ENCODE measurements around the gene ROR1.

ROR1 gene

GRCh38 chr1:63773815-63774616, at the start of gene ROR1:
Gene ROR1, plus strand, starts transcription at chr1:63774017.
- ATAC-seq (ENCODE audit: insufficient read depth, low read depth) = no peak
- H3K9me3 ChIP-seq (ENCODE audit: insufficient read depth, low read length, severe bottlenecking) = no peaks in the 10 kb centered on the region
- H3K27ac ChIP-seq (ENCODE audit: low read length) = no peak within 1 kb of the TSS
- no peaks in the 10 kb centered on the region for H3K4me1 ChIP-seq (ENCODE audit: insufficient read depth, low read length)
- no peak within 1 kb of the TSS for H3K9ac ChIP-seq (ENCODE audit: low read depth, low read length)
- H2AFZ ChIP-seq (ENCODE audit: low read depth, low read length) = no peak within 1 kb of the TSS
- DNase-seq = no peak
- no peaks in the 10 kb centered on the region for H3K36me3 ChIP-seq (ENCODE audit: insufficient read depth, low read length)
- H4K20me1 ChIP-seq (ENCODE audit: insufficient read depth, low read length) = no peaks in the 10 kb centered on the region
- H3K27me3 ChIP-seq (ENCODE audit: insufficient read depth, low read length, poor library complexity) = peaks cover 4% of the 10 kb centered on the region
- H3K79me2 ChIP-seq (ENCODE audit: insufficient read depth, low read length) = no peaks in the 10 kb centered on the region
- TF ChIP-seq, protein P1, sequence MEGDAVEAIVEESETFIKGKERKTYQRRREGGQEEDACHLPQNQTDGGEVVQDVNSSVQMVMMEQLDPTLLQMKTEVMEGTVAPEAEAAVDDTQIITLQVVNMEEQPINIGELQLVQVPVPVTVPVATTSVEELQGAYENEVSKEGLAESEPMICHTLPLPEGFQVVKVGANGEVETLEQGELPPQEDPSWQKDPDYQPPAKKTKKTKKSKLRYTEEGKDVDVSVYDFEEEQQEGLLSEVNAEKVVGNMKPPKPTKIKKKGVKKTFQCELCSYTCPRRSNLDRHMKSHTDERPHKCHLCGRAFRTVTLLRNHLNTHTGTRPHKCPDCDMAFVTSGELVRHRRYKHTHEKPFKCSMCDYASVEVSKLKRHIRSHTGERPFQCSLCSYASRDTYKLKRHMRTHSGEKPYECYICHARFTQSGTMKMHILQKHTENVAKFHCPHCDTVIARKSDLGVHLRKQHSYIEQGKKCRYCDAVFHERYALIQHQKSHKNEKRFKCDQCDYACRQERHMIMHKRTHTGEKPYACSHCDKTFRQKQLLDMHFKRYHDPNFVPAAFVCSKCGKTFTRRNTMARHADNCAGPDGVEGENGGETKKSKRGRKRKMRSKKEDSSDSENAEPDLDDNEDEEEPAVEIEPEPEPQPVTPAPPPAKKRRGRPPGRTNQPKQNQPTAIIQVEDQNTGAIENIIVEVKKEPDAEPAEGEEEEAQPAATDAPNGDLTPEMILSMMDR (IDR thresholded peaks at IDR 0.05; ENCODE audit: borderline replicate concordance, extremely low read depth, low read length, poor library complexity, severe bottlenecking) = no peak
- TF ChIP-seq EZH2 (IDR thresholded peaks at IDR 0.05; ENCODE audit: borderline replicate concordance, low read depth, low read length, severe bottlenecking) = no peak
- no peak within 1 kb of the TSS for H3K4me2 ChIP-seq (ENCODE audit: insufficient read depth, low read length)
- no peak within 1 kb of the TSS for H3K4me3 ChIP-seq (ENCODE audit: low read depth in 1 of 2, low read length in 2 of 2)

DNA sequence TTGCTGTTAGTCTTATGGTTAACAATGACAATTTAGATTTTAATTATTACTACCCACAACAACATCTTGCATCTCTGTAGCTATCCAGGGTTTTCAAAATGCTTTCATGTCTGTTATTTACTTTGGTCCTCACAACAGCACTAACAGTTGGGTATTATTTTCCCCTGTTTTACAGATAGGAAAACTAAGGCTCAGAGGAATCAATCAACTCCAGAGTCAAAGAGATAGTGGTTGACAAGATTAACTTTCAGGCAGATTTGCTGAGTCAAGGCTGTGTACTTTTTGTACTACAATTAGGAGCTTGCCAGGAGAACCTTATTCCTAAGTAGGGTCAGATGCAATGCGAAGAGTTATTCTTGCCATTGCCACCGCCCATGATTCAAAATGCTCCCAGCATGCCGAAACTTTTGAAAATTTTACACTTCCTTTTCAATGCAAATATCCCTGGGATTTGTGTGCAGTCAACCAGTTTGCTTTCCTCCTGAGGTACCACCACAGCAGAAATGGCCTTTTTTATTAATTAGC, 49.4 kb upstream of the ROR1 start:
- no peaks in the 10 kb centered on the region for H4K20me1 ChIP-seq (ENCODE audit: insufficient read depth, low read length)
- no peak for DNase-seq
- H3K27me3 ChIP-seq (ENCODE audit: insufficient read depth, low read length, poor library complexity) = peaks cover 6% of the 10 kb centered on the region
- no peaks in the 10 kb centered on the region for H3K36me3 ChIP-seq (ENCODE audit: insufficient read depth, low read length)
- H3K27ac ChIP-seq (ENCODE audit: low read length) = no peak overlapping the region
- H3K4me3 ChIP-seq (ENCODE audit: low read depth in 1 of 2, low read length in 2 of 2) = no peak overlapping the region
- no peaks in the 10 kb centered on the region for H3K9me3 ChIP-seq (ENCODE audit: insufficient read depth, low read length, severe bottlenecking)
- no peak overlapping the region for H3K9ac ChIP-seq (ENCODE audit: low read depth, low read length)
- no peak overlapping the region for H2AFZ ChIP-seq (ENCODE audit: low read depth, low read length)
- H3K79me2 ChIP-seq (ENCODE audit: insufficient read depth, low read length) = no peaks in the 10 kb centered on the region
- no peak for TF ChIP-seq EZH2 (IDR thresholded peaks at IDR 0.05; ENCODE audit: borderline replicate concordance, low read depth, low read length, severe bottlenecking)
- TF ChIP-seq, protein P1 (IDR thresholded peaks at IDR 0.05; ENCODE audit: borderline replicate concordance, extremely low read depth, low read length, poor library complexity, severe bottlenecking) = no peak
- H3K4me2 ChIP-seq (ENCODE audit: insufficient read depth, low read length) = no peak overlapping the region
- no peak for ATAC-seq (ENCODE audit: insufficient read depth, low read depth)
- H3K4me1 ChIP-seq (ENCODE audit: insufficient read depth, low read length) = no peaks in the 10 kb centered on the region

DNA sequence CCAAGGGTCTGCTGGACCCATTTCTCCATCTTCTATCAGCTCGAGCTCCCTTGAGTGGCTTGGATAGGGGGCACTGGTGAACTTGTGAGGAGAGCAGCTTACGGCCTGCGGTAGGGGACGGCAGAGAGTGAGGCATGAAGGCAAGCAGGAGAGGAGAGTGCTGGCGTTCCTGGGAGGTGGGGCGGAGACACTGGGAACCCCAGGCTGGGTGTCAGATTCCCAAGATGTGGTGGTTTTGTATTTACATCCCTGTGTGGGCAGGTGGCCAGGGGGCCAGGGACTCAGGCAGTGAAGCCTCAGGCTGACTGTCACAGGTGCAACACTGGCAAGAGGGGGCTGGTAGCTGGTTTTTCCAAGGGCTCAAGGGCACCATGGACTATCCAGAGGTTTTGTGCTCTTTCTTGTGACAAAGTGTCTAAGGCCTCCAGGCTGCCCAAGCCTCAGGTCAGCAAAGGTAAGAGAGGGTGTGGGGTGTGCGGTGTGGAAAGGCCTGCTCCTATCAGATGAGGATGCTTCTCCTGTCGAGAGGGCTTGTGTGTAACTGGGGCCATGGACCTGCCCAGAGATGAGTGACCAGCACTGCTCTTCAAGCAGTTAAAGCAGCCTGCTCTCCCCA, 45.1 kb upstream of the ROR1 start:
- H3K9me3 ChIP-seq (ENCODE audit: insufficient read depth, low read length, severe bottlenecking) = no peaks in the 10 kb centered on the region
- H3K4me1 ChIP-seq (ENCODE audit: insufficient read depth, low read length) = no peaks in the 10 kb centered on the region
- ATAC-seq (ENCODE audit: insufficient read depth, low read depth) (no peak), DNase-seq (no peak)
- H3K4me2 ChIP-seq (ENCODE audit: insufficient read depth, low read length) = no peak overlapping the region
- H3K9ac ChIP-seq (ENCODE audit: low read depth, low read length) = no peak overlapping the region
- no peaks in the 10 kb centered on the region for H3K36me3 ChIP-seq (ENCODE audit: insufficient read depth, low read length)
- H2AFZ ChIP-seq (ENCODE audit: low read depth, low read length) = no peak overlapping the region
- H3K27ac ChIP-seq (ENCODE audit: low read length) = no peak overlapping the region
- peaks cover 6% of the 10 kb centered on the region for H3K27me3 ChIP-seq (ENCODE audit: insufficient read depth, low read length, poor library complexity)
- no peaks in the 10 kb centered on the region for H3K79me2 ChIP-seq (ENCODE audit: insufficient read depth, low read length)
- no peak overlapping the region for H3K4me3 ChIP-seq (ENCODE audit: low read depth in 1 of 2, low read length in 2 of 2)
- no peak for TF ChIP-seq EZH2 (IDR thresholded peaks at IDR 0.05; ENCODE audit: borderline replicate concordance, low read depth, low read length, severe bottlenecking)
- TF ChIP-seq, protein P1 (IDR thresholded peaks at IDR 0.05; ENCODE audit: borderline replicate concordance, extremely low read depth, low read length, poor library complexity, severe bottlenecking) = no peak
- no peaks in the 10 kb centered on the region for H4K20me1 ChIP-seq (ENCODE audit: insufficient read depth, low read length)
